Left lung (tissue), 10 donors: ENCODE results near the gene HCFC1. TPM values are rescaled to one million over a fixed set of nuclear protein-coding genes. Genes with fewer than 3 reads are reported as not detected.

Experiments used
- ATAC-seq: fragments of 200-7000 bp; cut with Tn5 transposase; one replicate; pipeline ENCODE4 v1.9.1; 2020; ENCODE audit warnings: moderate library complexity
- DNase-seq, 4 donors: peaks; one replicate each; pipeline ENCODE4 v3.0.0-alpha.2; 2013 to 2020
- H3K27ac ChIP-seq, 2 donors: fragments of 200-600 bp; sonication (generic) in 1 of 2; one replicate each; pipeline versions ENCODE4 v1.5.0 to v1.8.0; 2020 to 2021
- H3K27me3 ChIP-seq, 2 donors: fragments of 200-600 bp; sonication (generic) in 1 of 2; one replicate each; pipeline versions ENCODE4 v1.5.0 to v1.8.0; 2020 to 2021
- H3K36me3 ChIP-seq, 2 donors: fragments of 200-600 bp; sonication (generic) in 1 of 2; one replicate each; pipeline versions ENCODE4 v1.5.0 to v1.8.0; 2020 to 2021
- H3K4me1 ChIP-seq, 2 donors: fragments of 200-600 bp; one replicate each; pipeline ENCODE4 v1.8.0; 2021
- H3K4me3 ChIP-seq, 2 donors: fragments of 200-600 bp; sonication (generic) in 1 of 2; one replicate each; pipeline versions ENCODE4 v1.5.0 to v1.8.0; 2020 to 2021; ENCODE audit warnings: mild to moderate bottlenecking in 1 of 2
- H3K9me3 ChIP-seq, 2 donors: fragments of 200-600 bp; sonication (generic) in 1 of 2; one replicate each; pipeline versions ENCODE4 v1.5.0 to v1.8.0; 2020 to 2021
- intact Hi-C, 2 donors: fragments of 100-400 bp; cut with DNase I; formaldehyde crosslinking; loops; one replicate each; pipeline versions ENCODE4 v1.11.2 to v1.14.2; 2022
- polyA plus RNA-seq, 6 donors: library from polyadenylated mRNA; unstranded; fragments of 120-200 nt; gene quantifications; one replicate each; pipeline ENCODE4 v1.2.1, GENCODE V29; 2013; ENCODE audit not compliant: insufficient read length in 6 of 6
- total RNA-seq, 2 donors: library from RNA; stranded (reverse); fragmentation: NEBNext Ultra II Directional; extraction: Animal tissue kit (Norgen Biotek cat#: 25700); gene quantifications; one replicate each; pipeline ENCODE4 v1.2.1, GENCODE V29; 2021
- TF ChIP-seq, protein P1 (sequence below), 2 donors: fragments of 200-600 bp; sonication (generic) in 1 of 2; IDR thresholded peaks; one replicate each; pipeline versions ENCODE4 v1.5.0 to v1.8.0; 2021; ENCODE audit warnings: antibody characterized with exemption in 2 of 2
- donor health status: DM: no; HTN: yes; CAD: no.
- donor health status: DM: no; HTN: no; CAD: no.

Gene HCFC1
- total and polyA plus RNA-seq, 8 donors = 28.4 to 58.1 (median 43.9) TPM

GRCh38 chrX:153989973-153990655 lies 18.5 kb upstream of the HCFC1 start:
- Histone ChIP-seq H3K4me1 (peaks cover 2 to 10% of the 10 kb centered on the region in 2 donors), H3K36me3 (no peaks in the 10 kb centered on the region), H3K27me3 (peaks cover 0 to 9% of the 10 kb centered on the region in 2 donors), H3K27ac (no peak overlapping the region), H3K9me3 (no peaks in the 10 kb centered on the region), H3K4me3 (no peak overlapping the region)
- ATAC-seq (no peak), DNase-seq (no peak)
- TF ChIP-seq, protein P1, sequence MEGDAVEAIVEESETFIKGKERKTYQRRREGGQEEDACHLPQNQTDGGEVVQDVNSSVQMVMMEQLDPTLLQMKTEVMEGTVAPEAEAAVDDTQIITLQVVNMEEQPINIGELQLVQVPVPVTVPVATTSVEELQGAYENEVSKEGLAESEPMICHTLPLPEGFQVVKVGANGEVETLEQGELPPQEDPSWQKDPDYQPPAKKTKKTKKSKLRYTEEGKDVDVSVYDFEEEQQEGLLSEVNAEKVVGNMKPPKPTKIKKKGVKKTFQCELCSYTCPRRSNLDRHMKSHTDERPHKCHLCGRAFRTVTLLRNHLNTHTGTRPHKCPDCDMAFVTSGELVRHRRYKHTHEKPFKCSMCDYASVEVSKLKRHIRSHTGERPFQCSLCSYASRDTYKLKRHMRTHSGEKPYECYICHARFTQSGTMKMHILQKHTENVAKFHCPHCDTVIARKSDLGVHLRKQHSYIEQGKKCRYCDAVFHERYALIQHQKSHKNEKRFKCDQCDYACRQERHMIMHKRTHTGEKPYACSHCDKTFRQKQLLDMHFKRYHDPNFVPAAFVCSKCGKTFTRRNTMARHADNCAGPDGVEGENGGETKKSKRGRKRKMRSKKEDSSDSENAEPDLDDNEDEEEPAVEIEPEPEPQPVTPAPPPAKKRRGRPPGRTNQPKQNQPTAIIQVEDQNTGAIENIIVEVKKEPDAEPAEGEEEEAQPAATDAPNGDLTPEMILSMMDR (IDR thresholded peaks at IDR 0.05) = no peak
- intact Hi-C loops = no loop called here

DNA sequence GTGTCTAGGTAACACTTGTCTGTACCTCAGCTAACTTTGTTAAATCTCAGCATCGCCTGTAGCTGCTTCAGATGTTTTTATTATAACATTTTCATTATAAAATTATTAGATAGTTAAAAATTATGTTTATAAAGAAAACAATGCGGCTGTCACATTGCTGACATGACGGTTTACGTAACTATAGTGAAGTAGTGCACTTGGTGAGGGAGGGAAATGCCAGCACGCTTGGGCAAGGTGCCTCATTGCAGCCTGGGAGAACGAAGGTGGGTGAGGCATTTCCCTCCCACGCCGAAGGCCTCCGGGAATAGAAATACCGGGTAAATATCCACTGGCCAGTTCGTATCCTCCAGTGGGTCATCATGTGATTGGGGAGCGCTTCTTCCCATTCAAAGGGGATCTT lies 16.9 kb upstream of the HCFC1 start:
- intact Hi-C loops = no loop called here
- ATAC-seq (no peak), DNase-seq (no peak)
- no peak overlapping the region for H3K27ac ChIP-seq
- no peaks in the 10 kb centered on the region for H3K9me3 ChIP-seq
- H3K36me3 ChIP-seq = no peaks in the 10 kb centered on the region
- H3K27me3 ChIP-seq = peaks cover 0 to 15% of the 10 kb centered on the region in 2 donors
- peaks cover 4 to 25% of the 10 kb centered on the region in 2 donors for H3K4me1 ChIP-seq
- TF ChIP-seq, protein P1 (IDR thresholded peaks at IDR 0.05) = no peak
- no peak overlapping the region for H3K4me3 ChIP-seq

DNA sequence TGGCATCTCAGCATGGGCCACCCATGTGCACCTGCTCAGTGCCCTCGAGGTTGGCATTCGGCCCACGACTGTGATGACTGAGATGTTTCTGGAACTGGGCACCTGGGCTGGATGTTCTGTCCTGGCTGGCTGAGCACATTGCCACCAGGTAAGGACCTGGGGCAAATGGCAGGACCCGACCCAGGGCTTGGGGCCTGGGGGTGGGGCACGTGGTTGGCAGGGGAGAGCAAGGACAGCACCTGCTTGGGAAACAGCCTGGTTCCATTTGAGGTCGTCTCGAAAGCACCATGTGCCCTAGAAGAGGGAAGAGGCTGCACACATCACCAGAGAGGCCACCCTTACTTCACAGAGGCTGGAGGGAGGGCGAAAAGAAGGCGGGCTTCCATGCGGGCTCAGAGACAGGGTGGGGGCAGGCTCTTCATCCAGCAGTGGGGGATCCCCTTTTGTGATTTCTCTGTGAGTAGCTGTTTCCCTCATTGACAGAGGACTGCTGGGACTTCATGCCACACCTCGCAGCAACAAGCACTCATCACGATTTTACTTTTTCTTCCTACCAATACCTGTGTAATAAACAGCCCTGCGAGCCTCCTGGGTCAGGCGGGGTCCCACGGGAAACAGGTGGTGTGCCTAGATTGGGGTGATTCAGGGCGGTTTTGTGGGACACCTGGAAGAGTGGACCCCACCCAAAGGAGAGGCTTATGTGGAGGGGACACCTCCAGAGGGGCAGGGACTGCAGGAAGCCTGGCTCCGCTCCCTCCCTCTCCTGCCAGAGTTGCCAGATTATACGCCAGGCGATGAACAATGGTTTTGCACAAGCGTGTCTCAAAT lies 12.9 kb upstream of the HCFC1 start:
- H3K27ac ChIP-seq = peak overlapping the region; percentile 69 to 72
- ATAC-seq = no peak
- peaks cover 4 to 41% of the 10 kb centered on the region in 2 donors for H3K4me1 ChIP-seq
- no peak overlapping the region for H3K4me3 ChIP-seq
- intact Hi-C loops = no loop called here
- TF ChIP-seq, protein P1 (IDR thresholded peaks at IDR 0.05) = no peak
- H3K27me3 ChIP-seq = peaks cover 0 to 20% of the 10 kb centered on the region in 2 donors
- H3K36me3 ChIP-seq = no peaks in the 10 kb centered on the region
- H3K9me3 ChIP-seq = no peaks in the 10 kb centered on the region
- DNase-seq = no peak

GRCh38 chrX:153983321-153983801 lies 11.7 kb upstream of the HCFC1 start:
- intact Hi-C loops = no loop called here
- H3K36me3 ChIP-seq = no peaks in the 10 kb centered on the region
- peaks cover 4 to 41% of the 10 kb centered on the region in 2 donors for H3K4me1 ChIP-seq
- no peaks in the 10 kb centered on the region for H3K9me3 ChIP-seq
- TF ChIP-seq, protein P1 (IDR thresholded peaks at IDR 0.05) = no peak
- no peak overlapping the region for H3K4me3 ChIP-seq
- ATAC-seq (no peak), DNase-seq (no peak)
- peak overlapping the region in 1 of 2 donors; percentile 80 for H3K27ac ChIP-seq
- peaks cover 0 to 16% of the 10 kb centered on the region in 2 donors for H3K27me3 ChIP-seq
